GM18517 (cell line): ENCODE measurements around the gene EVX1.

Experiments used
- ATAC-seq: cut with Tn5 transposase; IDR thresholded peaks from one replicate; pipeline ENCODE4 v1.9.1; 2021; ENCODE audit warnings: mild to moderate bottlenecking, moderate library complexity; ENCODE audit not compliant: unreplicated experiment

Gene EVX1

DNA sequence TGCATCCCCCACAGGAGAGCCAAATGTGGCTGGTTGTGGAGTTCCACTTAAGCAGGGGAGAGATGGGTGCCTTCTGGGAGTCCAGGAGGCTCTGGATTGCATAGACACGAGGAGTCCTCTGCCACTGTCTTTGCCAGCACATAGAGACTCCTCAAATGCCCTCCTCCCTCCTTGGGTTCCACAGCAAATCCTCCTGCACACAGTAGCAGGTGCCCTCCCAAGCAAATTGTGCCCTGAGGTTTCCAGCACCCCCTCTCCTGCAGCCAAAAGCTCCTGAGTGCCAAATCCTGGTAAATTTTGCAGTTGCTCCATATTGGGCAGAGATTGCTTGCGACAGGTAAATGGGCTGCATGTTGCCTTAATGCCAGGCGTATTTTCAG, 5.8 kb downstream of the EVX1 start:
- no peak for ATAC-seq

DNA sequence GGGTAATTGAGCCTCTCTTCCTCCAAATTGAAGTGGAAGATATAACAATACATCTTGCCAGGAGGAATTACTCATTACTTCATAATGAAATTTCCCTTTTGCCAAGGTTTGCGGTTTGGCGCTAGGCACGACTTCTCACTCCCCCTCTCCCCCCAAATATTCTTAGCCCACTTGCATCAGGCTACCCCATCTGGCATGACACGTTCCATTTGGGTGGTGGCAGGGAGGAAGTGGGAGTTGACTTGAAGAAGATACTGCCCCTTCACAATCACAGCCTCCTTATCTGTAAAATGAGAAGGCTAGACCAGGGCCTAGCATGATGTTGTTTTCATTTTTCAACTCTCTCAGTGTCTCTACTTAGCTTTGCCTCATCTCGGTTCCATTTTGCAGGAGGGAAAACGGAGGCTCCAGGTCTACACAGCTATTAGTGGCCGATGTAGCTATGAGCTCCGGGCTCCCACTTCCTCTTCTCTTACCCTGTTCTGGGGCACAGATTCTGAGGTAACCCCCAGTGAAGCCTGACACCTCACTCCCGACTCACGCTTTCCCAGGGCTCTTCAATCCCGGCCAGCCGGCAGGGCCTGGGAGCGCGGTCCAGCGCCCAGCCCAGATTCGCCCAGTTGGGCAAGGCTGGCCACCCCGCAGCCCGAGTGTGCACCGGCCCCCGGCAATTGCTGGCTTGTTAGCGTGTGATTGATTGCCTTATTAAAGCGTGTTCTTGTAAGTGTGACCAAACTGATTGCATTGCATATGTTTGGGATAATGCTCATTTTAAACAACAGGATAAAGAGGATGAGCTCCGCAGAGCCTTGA, 6.5 kb downstream of the EVX1 start:
- no peak for ATAC-seq

DNA sequence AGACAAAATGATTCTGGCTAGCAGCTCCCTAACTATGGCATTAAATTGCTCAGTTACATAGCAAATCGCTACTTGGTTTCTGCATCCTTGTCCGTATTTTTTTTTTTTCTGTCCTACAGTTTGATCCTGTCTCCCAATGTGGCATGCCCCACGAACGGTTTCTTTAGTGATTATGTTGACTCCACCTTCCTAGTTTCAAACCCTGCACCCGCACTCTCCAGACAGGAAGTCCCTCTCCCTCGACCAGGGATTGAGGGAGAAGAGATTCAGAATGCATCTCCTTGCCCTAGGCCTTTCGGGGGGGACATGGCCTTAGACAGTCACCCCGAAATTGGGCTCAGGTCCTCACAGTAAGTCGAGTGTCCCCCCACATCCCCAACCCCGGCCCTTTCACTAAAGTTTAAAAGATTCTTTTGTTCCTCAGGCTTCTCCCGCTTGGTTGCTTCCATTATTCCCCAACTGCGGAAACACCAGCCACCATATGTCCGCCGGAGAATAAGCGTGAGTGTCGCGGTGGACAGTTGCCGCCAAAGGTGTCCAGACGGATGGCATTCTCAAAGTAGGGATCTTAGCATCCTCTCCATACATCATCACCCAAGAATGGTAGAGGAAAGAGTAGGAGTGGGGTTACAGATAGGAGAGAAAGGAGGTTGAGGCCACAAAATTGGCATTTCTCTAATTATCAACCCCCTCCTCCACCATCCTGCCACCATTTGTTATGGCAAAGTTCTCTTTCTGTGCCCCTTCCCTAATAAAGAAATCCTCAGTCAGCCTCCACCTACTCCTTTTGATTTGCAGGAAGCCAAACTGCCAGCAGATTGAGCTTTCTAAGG, 7.3 kb downstream of the EVX1 start:
- ATAC-seq: no peak

DNA sequence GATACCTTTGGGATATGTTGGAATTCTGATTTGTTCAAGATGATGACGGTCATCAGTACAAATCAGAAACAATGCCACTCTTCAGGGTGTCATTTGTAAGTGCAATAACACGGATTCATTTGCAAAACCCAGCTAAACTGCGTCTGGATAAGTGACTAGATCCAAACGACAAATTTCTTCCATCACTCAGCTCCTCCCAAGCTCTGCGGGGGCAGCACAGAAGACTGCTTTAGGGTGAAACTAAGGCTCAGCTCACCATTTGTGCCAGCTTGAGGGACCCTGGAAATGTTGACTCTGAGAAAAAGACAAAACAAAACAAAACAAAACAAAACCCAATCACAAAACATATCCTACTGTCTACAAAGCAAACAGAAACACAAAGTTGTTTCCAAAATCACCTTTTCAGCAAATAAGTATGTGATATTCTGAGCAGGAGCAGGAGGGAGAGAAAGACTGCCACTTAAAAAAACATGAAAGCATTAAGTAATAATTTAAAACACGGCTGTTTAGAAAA, 8.0 kb downstream of the EVX1 start:
- no peak for ATAC-seq

DNA sequence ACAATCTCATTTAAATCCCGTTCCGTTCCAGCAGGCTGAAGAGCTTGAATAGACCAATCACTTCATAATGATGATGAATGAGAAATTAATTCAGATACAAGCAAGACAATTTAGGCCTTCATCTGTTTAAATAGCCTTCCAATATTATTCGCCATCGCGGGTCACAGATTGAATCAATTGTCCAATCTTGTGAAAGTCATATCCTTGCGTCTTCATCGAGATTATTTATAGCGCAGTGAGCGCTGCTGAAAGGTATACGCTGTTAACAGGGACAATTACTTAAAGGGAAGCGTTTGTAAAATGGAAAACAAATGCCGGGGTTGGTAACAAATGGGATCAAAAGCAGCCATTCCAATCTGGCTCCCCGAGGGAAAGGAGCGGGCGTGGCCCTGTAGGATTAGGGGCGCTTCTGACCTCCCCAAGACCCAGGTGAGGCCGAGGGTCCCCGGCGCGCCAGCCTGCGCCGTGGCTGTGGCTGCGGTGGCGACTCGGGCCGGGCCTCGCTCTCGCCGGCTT, 8.6 kb downstream of the EVX1 start:
- ATAC-seq: no peak

DNA sequence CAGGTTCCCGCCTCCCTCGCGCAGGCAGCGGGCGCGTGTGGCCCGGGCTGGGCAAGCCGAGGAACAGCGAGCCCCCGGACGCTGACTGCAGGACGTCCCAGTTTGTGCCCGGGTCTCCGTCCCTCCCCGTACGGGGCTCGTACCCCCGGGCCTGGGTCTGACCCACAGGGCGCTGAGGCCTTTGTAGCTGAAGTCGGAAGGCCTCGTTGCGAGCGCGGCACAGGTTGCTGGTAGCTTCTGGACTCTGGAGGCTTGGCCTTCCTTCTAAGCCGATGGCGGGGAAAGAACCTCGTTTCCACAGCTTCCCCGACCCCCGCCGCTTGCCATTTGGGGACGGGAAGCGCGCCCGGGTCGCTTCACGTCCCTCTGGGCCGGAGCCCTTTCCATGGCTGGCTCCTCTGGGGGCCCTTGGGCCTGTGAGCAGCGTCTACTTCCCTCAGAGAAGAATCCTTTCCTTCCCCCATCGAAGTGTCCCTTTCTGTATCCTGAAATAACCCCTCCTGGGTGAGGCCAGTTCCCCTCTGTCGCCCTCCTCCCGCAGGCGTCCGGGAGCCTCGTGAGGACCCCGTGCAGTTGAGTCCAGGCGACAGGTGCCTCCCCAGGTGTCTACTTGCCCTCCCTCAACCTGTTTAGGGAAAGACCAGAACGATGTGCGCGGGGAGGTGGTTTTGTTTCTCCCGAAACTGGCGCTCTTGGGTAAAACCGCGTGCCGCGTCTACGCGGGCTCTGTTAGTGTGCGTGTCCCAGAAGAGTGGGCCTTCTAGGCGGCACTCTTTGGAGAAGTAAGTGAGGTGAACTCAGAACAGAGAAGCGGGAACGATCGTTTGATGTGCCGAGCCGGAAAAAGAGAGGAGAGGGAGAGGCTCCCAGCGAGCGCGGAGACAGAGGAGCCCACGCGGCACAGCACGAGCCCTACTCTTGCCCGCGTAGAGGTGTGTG, 9.3 kb downstream of the EVX1 start:
- ATAC-seq: no peak

DNA sequence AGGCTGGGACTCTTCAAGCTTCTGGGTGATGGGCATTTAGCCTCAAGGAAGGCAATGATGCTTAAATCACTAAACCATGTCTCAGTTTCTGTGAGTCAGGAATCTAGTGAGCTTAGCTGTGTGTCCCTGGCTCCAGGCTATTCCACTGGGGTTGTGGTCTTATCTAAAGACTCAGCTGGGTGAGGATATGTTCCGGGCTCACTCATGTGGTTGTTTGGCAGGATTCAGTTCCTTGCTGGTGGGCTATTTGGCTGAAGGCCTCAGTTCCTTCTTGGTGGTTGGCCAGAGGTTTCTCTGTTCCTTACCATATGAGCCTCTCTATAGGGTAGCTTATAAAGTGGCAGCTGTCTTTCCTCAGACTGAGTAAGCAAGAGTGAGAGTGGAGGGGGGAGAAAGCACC, 12.0 kb downstream of the EVX1 start:
- no peak for ATAC-seq

DNA sequence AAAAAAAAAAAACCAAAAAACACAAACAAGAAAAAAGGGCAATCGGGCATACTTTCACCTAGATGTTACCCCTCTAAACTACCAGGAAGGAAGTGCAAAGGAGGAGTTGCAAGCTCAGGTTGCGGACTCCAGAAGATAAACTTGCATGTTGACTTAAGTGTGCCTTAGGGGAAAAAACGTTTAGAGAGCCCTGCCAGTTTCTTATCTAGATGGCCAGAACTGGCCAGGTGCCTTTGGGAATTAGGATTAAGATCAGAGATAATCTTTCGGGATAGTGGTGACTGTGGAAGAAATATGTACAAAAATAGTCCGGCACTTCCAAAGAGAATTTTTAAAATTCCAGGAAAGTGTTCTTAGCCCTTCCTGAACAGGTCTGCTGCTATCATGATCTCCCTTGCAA, 17.6 kb downstream of the EVX1 start:
- ATAC-seq: no peak

DNA sequence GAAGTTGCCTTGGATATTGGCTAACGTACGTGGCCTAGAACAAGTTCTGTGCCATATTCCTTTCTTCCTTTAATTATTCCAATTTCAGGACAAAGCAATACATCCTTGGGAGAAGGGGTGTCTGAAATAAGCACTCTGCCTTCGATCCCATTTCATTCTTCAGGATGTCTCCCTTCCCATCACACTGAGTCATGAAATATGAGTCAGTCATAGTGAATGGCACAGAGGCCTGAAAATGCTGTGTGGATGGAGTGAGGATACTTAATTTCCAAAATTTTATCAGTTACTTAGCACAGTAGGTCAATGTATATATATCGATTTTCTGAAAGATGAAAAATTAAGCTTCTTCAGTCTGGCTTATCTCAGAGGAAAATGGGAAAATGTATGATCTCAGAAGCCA, 19.5 kb downstream of the EVX1 start:
- ATAC-seq: no peak

DNA sequence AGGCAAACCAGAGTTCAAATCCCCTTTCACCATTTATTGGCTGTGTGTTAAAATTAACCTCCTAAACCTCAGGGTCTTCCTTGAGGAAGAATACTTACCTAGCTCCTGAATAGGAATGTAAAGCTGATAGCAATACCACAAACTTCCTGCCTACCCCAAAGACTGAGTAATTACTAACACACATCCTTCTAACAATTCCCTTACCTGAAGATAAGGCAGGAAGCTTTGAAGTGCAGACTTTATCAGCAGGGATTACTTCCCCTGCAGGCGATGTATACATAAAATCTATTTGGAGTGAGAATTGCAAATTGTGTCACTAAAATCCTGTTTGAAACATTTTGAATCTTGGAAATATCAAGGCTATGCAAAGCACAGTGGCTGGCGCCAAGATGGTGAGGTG, 21.2 kb downstream of the EVX1 start:
- no peak for ATAC-seq

DNA sequence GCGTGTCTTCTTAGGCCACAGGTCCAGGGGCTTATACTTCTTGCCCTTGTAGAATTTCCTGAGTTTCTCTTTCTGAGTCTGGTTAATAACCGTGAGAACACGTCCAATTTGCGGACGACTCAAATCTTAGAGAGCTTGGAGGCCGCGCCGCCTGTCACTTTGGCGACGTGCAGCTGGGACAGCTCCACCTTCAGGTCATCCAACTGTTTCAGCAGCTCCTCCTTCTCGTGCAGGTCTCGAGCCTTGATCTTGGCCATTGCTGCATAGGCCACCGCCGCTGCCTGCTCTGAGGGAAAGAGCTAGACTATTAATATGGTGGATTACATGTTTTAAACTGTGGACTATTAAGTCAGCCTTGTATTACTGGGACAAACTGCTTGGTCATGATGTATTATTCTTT, 26.9 kb downstream of the EVX1 start:
- ATAC-seq: no peak

DNA sequence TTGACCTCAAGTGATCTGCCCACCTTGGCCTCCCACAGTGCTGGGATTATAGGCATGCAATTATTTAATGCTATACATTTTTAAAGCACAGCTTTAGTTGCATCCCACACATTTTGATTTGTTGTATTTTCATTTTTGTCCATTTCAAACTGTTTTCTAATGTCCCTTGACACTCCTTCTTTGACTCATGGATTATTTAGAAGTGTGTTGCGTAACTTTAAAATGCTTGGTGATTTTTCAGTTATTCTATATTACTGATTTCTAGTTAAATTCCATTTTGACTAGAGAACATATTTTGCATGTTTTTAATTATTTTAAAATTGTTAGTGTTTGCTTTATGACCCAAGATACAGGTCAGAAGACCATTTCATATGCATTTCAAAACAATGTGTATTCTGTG, 28.8 kb downstream of the EVX1 start:
- ATAC-seq: no peak

DNA sequence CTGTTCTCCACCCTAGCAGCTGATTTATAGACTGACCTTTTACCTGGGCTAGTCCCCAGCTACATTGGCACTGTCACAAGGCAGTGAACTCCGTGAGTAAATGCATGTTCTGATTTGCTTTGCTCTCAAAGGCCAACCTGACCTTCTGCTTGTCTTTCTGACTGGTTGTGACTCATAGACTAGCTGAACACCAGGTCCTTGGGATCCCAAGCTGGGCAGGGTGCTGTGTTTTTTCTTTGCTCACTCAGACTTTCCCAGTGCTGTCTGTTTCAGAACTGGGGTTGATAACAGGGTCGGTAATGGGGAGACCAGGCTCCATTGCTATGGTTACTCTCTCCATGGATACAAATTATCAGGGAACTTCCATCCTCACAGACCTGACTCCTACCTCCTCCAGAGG, 35.0 kb downstream of the EVX1 start:
- no peak for ATAC-seq

DNA sequence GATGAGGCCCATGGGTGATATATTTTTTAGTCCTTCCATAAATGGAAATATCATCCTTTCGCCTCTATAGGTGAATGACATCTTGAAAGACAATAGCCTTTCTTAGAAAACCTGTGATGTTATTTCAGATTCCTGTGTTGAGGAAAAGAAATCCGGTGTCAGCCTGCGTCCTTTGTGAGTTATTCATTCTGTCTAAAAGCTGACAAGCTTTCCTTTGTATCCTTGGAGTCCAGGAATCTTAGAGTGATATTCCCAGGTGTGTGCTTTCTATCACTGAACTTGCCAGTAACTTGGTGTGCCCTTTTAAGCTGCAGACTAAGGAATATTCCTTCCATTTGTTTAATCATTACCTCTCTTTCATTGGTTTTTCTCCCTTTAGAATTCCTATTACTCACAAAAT, 41.0 kb downstream of the EVX1 start:
- ATAC-seq: no peak

DNA sequence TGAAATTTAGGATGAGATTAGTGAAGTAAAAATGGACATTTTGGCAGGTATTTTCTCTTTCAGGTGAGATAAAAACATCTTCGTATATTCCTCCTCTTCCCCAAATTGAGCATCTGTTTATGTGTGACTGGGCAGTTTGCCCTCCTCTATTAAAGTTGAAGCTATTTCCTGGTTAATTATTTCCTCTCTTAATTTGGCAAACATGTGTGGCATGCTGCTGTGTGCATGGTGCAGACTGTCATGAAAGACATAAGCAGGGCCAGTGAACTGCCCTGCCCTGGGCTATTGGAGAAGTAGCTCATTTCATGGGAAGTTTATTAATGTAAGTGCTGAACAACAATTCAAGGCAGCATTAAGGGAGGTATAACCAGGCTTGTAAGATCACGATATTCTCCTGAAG, 52.6 kb downstream of the EVX1 start:
- ATAC-seq: no peak

DNA sequence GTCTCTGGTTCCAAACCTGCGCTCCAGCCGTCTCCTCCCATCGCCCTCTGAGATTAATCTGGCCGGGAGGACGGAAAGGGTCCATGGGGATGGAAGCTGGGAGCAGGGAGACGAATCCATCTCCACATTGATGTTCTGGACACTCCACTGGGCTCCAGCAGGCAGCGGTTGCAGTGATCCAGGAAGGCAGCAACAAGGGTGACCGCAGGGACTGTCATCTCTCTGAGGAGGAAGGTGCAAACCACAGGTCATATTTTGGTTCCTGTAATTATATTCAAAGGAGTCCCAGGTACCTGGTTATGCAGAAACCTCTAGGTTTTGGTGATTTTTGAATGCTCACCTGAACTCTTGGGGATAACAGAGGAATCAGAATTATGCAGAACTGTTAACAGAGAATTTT, 54.8 kb downstream of the EVX1 start:
- ATAC-seq: no peak
